NOMO-1 (cell line): ENCODE measurements around the gene RNF181.
A peak's percentile ranks its signal among the peaks of the same experiment; 100 is the strongest.
"Not testable (repeated sequence)": the region's sequence is repeated elsewhere in the genome, so short reads cannot be mapped to it uniquely, and the experiment has no call there.

Experiments
- DNase-seq, 2 experiments: peaks; one replicate each; lab custom pipeline; 2025; ENCODE audit not compliant: unreplicated experiment in 2 of 2; lab: John Stamatoyannopoulos, UW

RNF181 gene

DNA sequence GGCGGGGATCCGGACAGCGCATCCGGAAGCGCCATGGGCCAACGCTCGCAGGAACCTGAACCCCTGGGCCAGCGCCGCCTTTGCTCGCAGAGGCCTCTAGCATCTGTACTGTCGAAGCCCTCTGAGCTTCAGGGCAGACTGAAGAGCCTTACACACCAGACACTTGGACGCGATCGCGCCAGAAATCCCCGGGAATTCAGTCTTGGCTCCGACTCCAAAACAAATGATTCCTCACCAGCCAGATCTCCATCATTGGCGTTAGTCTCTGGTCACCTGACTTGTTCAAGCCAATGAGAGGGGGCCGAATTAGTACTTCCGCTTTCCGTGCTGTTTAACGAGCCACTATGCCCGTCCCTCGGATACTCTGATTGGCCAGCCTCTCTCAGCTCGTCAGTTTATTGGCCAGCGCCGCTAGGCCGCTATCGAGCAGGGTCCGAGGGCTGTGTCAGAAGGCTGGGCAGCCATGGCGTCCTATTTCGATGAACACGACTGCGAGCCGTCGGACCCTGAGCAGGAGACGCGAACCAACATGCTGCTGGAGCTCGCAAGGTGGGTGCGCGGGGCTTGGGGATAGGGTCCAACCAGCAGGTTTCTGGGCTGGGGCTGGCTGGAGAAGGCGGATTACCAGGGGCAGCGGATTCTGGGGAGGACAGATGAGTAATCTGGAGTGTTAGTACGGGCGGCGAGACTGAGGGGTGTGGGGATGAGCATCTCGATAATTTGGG lies at the start of gene RNF181:
TSS of gene RNF181 (plus strand) at position 445 of the 725 bp plus-strand sequence. CDS start at position 464, 19 bp downstream.
- peak; percentile 97 to 99 for DNase-seq

- no peak for DNase-seq
Observed at GRCh38 chr2:85545780-85546240, 49.7 kb upstream of the RNF181 start.

GRCh38 chr2:85547089-85547858 lies 48.3 kb upstream of the RNF181 start:
- DNase-seq: no peak

GRCh38 chr2:85547859-85548607 lies 47.5 kb upstream of the RNF181 start:
- DNase-seq: no peak

GRCh38 chr2:85548608-85548900 lies 47.0 kb upstream of the RNF181 start:
- DNase-seq: no peak

- no peak for DNase-seq
Observed at GRCh38 chr2:85549095-85549494, 46.5 kb upstream of the RNF181 start.

DNA sequence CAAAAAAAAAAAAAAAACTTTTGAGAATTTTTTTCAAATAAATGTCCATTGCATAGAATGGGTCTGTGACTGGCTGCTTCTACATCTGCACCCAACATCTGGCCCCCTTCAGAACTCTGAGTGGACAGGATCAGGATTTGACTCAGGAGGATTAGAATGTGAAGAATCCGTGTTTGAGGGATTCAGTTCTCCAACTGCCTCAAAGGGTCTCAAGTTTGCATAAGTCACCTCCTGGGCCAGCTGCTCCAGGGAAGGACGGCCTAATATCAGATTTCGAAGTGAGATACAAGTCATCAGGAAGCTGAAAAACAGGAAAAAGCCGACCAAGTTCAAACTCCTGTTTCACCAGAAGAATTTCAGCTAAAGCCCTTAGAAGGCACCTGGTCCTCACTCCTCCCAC lies 45.7 kb upstream of the RNF181 start:
- DNase-seq: no peak

GRCh38 chr2:85550486-85550885 lies 45.1 kb upstream of the RNF181 start:
- peak; percentile 77 to 82 for DNase-seq

DNA sequence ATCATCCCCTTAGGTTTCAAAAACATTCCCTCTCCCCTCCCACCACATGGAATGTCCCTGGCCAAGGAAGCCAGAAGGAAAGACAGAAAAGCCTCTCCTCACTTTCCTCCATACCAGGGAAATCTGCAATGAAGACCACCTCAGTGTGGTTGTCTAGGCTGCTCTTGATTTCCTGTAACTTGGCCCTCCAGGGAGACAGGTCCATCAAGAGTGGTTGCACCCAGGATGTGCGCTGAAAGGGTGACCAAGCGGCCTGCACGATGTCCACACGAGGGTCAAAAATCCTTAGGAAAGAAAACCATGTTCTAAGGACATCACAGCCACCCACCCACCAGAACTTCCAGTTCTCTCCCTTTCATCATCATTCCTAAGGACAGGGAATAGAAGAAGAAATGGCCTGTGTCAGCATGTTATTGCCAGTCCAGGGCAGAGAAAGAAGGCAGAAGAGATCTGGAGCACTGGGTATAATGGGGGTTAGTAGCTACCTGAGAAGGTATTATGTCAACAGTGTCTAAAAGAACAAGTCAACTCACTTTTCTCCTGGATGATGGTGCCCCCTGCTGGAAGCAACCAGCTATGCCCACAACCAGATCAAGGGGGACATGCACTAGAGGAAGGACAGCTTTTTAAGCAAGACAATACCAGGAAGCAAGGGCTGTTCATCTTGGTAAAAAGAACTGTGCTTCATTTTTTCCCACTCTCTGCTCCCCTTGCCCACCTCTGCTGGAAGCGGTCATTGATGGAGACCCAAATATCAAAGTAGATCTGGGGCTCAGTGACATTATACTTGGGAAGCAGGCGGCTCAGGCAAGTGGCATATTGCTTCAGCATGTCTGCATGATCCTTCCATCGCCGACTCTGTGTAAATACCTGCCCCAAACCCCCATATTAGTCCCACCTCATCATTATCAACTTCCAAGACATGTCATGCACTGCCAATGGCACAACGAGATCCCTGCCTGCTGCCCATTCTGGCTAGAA lies 43.6 kb upstream of the RNF181 start:
- peak; percentile 48 to 72 for DNase-seq

GRCh38 chr2:85553184-85553583 lies 42.4 kb upstream of the RNF181 start:
- DNase-seq: no peak

GRCh38 chr2:85554980-85555612 lies 40.4 kb upstream of the RNF181 start:
- no peak for DNase-seq

GRCh38 chr2:85557130-85557529 lies 38.4 kb upstream of the RNF181 start:
- DNase-seq: no peak

DNA sequence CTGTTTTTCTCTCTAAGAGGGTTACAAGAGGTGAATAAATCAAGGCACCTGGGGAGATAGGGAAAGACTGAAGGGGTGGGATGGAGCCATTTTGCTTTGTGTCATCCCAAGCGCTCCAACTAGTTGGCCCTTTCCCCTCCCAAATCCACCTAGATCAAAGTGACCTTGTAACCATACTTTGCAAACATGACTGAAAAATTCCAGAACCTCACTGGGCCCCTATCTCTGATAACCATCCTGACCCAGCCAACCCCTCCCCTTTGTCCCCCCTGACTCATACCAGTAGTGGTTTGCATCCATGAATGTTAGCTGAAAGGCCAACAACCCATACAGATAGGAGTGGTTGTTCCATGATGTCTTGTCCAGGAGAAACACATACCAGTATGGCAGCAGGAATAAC lies 37.4 kb upstream of the RNF181 start:
- no peak for DNase-seq

GRCh38 chr2:85560403-85560726 lies 35.2 kb upstream of the RNF181 start:
- DNase-seq: not testable (repeated sequence)

GRCh38 chr2:85560812-85561279 lies 34.7 kb upstream of the RNF181 start:
- no peak for DNase-seq

DNA sequence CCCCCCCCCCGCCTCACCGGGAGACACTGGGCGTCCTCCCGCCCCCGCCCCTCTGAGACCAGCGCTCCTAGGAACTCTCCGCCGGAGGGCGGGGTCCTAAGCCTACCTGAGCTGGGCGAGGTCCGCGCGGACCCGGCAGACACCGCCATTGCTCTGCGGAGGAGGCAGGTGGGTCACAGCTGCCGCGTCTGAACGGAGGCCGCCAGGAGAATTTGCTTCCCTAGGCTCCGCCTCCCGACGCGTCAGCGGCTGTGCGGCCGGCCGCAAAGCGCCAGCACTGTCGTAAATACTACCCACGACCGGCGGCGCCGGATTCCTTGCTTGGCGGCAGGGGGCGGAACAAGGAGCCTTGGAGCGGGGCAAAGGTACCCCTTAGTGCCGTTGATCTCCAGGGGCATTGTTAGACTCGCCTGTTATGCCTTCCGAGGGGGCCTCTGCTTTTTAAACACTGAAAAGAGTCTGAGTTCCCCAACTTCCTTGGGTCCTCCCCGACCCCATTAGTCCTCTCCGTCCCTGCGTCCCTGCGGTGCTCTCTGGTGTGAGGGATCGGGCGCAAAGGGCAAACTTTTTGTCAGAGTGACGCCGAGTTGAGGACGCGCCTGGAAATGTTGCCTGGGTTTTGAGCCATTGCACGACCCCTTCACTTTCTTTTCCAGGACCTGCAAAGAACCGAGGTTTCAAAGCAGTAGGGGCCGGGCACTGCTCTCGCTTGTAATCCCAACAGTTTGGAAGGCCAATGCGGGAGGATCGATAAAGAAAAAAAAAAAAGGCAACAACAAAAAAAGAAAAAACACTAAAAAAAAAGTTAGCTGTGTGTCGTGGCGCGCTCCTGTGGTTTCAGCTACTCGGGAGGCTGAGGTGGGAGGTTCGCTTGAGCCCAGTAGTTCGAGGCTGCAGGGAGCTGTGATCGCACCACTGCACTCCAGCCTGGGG lies 34.0 kb upstream of the RNF181 start, which contains the start of gene GGCX:
TSS of gene GGCX (minus strand) at position 214 of the 933 bp plus-strand sequence. CDS start at position 149, 65 bp downstream.
- peak; percentile 93 to 98 for DNase-seq

DNA sequence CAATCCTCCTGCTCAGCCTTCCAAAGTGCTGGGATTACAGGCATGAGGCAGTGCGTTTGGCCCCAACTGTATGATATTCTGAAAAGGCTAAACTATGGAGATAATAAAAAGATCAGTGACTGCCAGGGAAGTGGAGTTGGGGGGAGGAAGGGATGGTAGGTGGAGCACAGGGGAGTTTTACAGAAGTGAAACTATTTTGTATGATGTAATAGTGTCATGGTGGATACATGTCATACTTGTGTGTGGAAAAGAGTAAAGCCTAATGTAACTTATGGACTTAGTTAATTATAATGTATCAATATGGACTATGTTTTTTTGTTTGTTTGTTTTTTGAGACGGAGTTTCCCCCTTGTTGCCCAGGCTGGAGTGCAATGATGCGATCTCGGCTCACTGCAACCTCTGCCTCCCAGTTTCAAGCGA lies 31.4 kb upstream of the RNF181 start:
- peak; percentile 93 for DNase-seq

DNA sequence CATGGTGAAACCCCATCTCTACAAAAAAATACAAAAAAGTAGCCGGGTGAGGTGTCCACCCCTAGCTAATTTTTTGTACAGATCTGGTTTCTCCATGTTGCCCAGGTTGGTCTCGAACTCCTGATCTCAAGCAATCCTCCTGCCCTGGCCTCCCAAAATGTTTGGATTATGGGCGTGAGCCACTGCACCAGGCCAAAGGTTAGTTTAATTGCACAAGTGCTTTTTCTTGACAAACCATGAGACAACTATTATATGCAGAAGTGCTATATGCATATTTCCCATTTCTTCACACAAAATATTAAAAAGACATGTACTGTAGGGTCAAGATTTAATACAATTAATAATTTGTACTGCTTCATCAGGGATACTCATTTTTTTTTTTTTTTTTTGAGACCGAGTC lies 29.3 kb upstream of the RNF181 start:
- no peak for DNase-seq

GRCh38 chr2:85575739-85576138 lies 19.8 kb upstream of the RNF181 start:
- no peak for DNase-seq
